NCI-H2196 (cell line): ENCODE results near the gene INTS12.
"Not testable (repeated sequence)": the region's sequence is repeated elsewhere in the genome, so short reads cannot be mapped to it uniquely, and the experiment has no call there.

Experiments
- DNase-seq: peaks from one replicate; lab custom pipeline; 2025; ENCODE audit not compliant: unreplicated experiment; lab: John Stamatoyannopoulos, UW

Gene INTS12

GRCh38 chr4:105708181-105709080 lies at the start of gene INTS12, which contains the start of gene GSTCD:
Gene INTS12, minus strand, starts transcription at chr4:105708689. Its CDS starts 8,684 bp downstream, at chr4:105700005.
Gene GSTCD, plus strand, starts transcription at chr4:105708784. Its CDS starts 8,830 bp downstream, at chr4:105717614.
- DNase-seq = peak; percentile 75

- DNase-seq = no peak
Observed at GRCh38 chr4:105755375-105755774, 46.9 kb upstream of the INTS12 start.

GRCh38 chr4:105753361-105753760 lies 44.9 kb upstream of the INTS12 start:
- no peak for DNase-seq

- no peak for DNase-seq
Observed at GRCh38 chr4:105751718-105752299, 43.3 kb upstream of the INTS12 start.

GRCh38 chr4:105748222-105748621 lies 39.7 kb upstream of the INTS12 start:
- DNase-seq = no peak

- DNase-seq = no peak
Observed at GRCh38 chr4:105741548-105741947, 33.1 kb upstream of the INTS12 start.

GRCh38 chr4:105735217-105735616 lies 26.7 kb upstream of the INTS12 start:
- not testable (repeated sequence) for DNase-seq

- DNase-seq = not testable (repeated sequence)
Observed at GRCh38 chr4:105729895-105730294, 21.4 kb upstream of the INTS12 start.

- DNase-seq = no peak
Observed at GRCh38 chr4:105725623-105726022, 17.1 kb upstream of the INTS12 start.

GRCh38 chr4:105719204-105719603 lies 10.7 kb upstream of the INTS12 start:
- no peak for DNase-seq

- DNase-seq = peak; percentile 21
Observed at GRCh38 chr4:105715692-105716278, 7.3 kb upstream of the INTS12 start.

GRCh38 chr4:105714932-105715331 lies 6.4 kb upstream of the INTS12 start:
- DNase-seq = no peak

GRCh38 chr4:105714071-105714521 lies 5.6 kb upstream of the INTS12 start:
- DNase-seq = no peak

- DNase-seq = no peak
Observed at GRCh38 chr4:105712766-105713165, 4.3 kb upstream of the INTS12 start.

- no peak for DNase-seq
Observed at GRCh38 chr4:105710678-105711077, 2.2 kb upstream of the INTS12 start.

GRCh38 chr4:105710012-105710600 lies 1.6 kb upstream of the INTS12 start:
- DNase-seq = no peak

GRCh38 chr4:105709081-105709450 lies 577 bp upstream of the INTS12 start:
- DNase-seq = no peak

GRCh38 chr4:105707782-105708180 lies 708 bp downstream of the INTS12 start:
- no peak for DNase-seq

- no peak for DNase-seq
Observed at GRCh38 chr4:105698607-105699006, 9.9 kb downstream of the INTS12 start.

- not testable (repeated sequence) for DNase-seq
Observed at GRCh38 chr4:105695832-105696231, 12.7 kb downstream of the INTS12 start.

GRCh38 chr4:105694812-105695211 lies 13.7 kb downstream of the INTS12 start:
- DNase-seq = not testable (repeated sequence)
